Astrocyte (in vitro differentiated cells and primary cell): ENCODE measurements around the gene MAGEA10. TPM values are rescaled to one million over a fixed set of nuclear protein-coding genes. Genes with fewer than 3 reads are reported as not detected.

ENCODE experiments used
- DNase-seq: peaks from one replicate; pipeline ENCODE4 v3.0.0-alpha.2; 2010; ENCODE audit warnings: low read depth
- FAIRE-seq: peaks from 2 replicates; lab custom pipeline; 2011; peaks lifted over from hg19 to GRCh38; lab: Jason Lieb, UNC
- H2AFZ ChIP-seq: 2 replicates; pipeline ENCODE4 v1.6.0; 2012; ENCODE audit warnings: low read depth, low read length, inconsistent platforms
- H3K27ac ChIP-seq: 2 replicates; pipeline ENCODE4 v1.5.1; 2011; ENCODE audit warnings: low read depth, low read length, inconsistent platforms
- H3K27me3 ChIP-seq: 2 replicates; pipeline ENCODE4 v1.6.0; 2011; ENCODE audit warnings: low read length, inconsistent platforms; ENCODE audit not compliant: insufficient read depth
- H3K36me3 ChIP-seq: 2 replicates; pipeline ENCODE4 v1.5.1; 2011; ENCODE audit warnings: low read length, inconsistent platforms; ENCODE audit not compliant: insufficient read depth
- H3K4me1 ChIP-seq: 2 replicates; pipeline ENCODE4 v1.5.1; 2011; ENCODE audit warnings: low read length, inconsistent platforms; ENCODE audit not compliant: insufficient read depth
- H3K4me2 ChIP-seq: 2 replicates; pipeline ENCODE4 v1.6.0; 2012; ENCODE audit warnings: low read length, inconsistent platforms
- H3K4me3 ChIP-seq: 2 replicates; pipeline ENCODE4 v1.5.1; 2011; ENCODE audit warnings: low read depth, mild to moderate bottlenecking, low read length, inconsistent platforms; ENCODE audit not compliant: insufficient read depth
- H3K79me2 ChIP-seq: 2 replicates; pipeline ENCODE4 v1.6.0; 2012; ENCODE audit warnings: mild to moderate bottlenecking, low read length, inconsistent platforms; ENCODE audit not compliant: insufficient read depth
- H3K9ac ChIP-seq: 2 replicates; pipeline ENCODE4 v1.6.0; 2012; ENCODE audit warnings: mild to moderate bottlenecking, low read length, inconsistent platforms
- H3K9me3 ChIP-seq: 2 replicates; pipeline ENCODE4 v1.5.1; 2012; ENCODE audit warnings: low read depth, mild to moderate bottlenecking, low read length, inconsistent platforms; ENCODE audit not compliant: insufficient read depth
- H4K20me1 ChIP-seq: 2 replicates; pipeline ENCODE4 v1.6.0; 2012; ENCODE audit warnings: low read length, inconsistent platforms; ENCODE audit not compliant: insufficient read depth
- H3K27ac Mint-ChIP-seq: one replicate; pipeline ENCODE4 v1.8.0; 2021; ENCODE audit warnings: mild to moderate bottlenecking, mixed read lengths; ENCODE audit not compliant: unreplicated experiment
- H3K27me3 Mint-ChIP-seq: one replicate; pipeline ENCODE4 v1.8.0; 2021; ENCODE audit warnings: low read depth, mixed read lengths; ENCODE audit not compliant: unreplicated experiment
- H3K36me3 Mint-ChIP-seq: one replicate; pipeline ENCODE4 v1.8.0; 2021; ENCODE audit warnings: low read depth, mixed read lengths; ENCODE audit not compliant: unreplicated experiment
- H3K4me1 Mint-ChIP-seq: one replicate; pipeline ENCODE4 v1.8.0; 2021; ENCODE audit warnings: low read depth, mixed read lengths; ENCODE audit not compliant: unreplicated experiment
- H3K4me3 Mint-ChIP-seq: one replicate; pipeline ENCODE4 v1.8.0; 2021; ENCODE audit warnings: mild to moderate bottlenecking, moderate library complexity, mixed read lengths; ENCODE audit not compliant: unreplicated experiment
- H3K9me3 Mint-ChIP-seq: one replicate; pipeline ENCODE4 v1.8.0; 2021; ENCODE audit warnings: mild to moderate bottlenecking, mixed read lengths; ENCODE audit not compliant: unreplicated experiment
- EZH2 ChIP-seq: IDR thresholded peaks from 2 replicates; pipeline ENCODE4 v1.6.1; 2012; ENCODE audit warnings: mild to moderate bottlenecking, low read length, inconsistent platforms; ENCODE audit not compliant: insufficient read depth
- total RNA-seq: library from RNA; stranded (reverse); gene quantifications from 2 replicates; pipeline ENCODE4 v1.2.1, GENCODE V29; 2021
- TF ChIP-seq, protein P1 (sequence below): IDR thresholded peaks from 2 replicates; pipeline ENCODE4 v1.5.1; 2011; ENCODE audit warnings: low read depth, mild to moderate bottlenecking, inconsistent platforms, low read length, moderate library complexity; ENCODE audit not compliant: insufficient read depth

Gene MAGEA10
- total RNA-seq, 1 donor from 2014 or later: not detected

GRCh38 chrX:152086141-152086540 is 52.2 kb downstream of the MAGEA10 start:
- H3K4me1 ChIP-seq: no peaks in the 10 kb centered on the region
- H3K27ac Mint-ChIP-seq: no peak overlapping the region
- no peaks in the 10 kb centered on the region for H3K4me1 Mint-ChIP-seq
- no peak for DNase-seq
- no peaks in the 10 kb centered on the region for H3K27me3 ChIP-seq
- no peak overlapping the region for H2AFZ ChIP-seq
- no peaks in the 10 kb centered on the region for H4K20me1 ChIP-seq
- H3K9me3 Mint-ChIP-seq: no peaks in the 10 kb centered on the region
- H3K27ac ChIP-seq: no peak overlapping the region
- no peaks in the 10 kb centered on the region for H3K9me3 ChIP-seq
- no peaks in the 10 kb centered on the region for H3K36me3 ChIP-seq
- no peaks in the 10 kb centered on the region for H3K79me2 ChIP-seq
- no peak for FAIRE-seq
- H3K27me3 Mint-ChIP-seq: no peaks in the 10 kb centered on the region
- H3K36me3 Mint-ChIP-seq: no peaks in the 10 kb centered on the region
- no peak overlapping the region for H3K9ac ChIP-seq
- no peak overlapping the region for H3K4me3 Mint-ChIP-seq
- H3K4me3 ChIP-seq: no peak overlapping the region
- TF ChIP-seq EZH2: no peak
- TF ChIP-seq, protein P1, sequence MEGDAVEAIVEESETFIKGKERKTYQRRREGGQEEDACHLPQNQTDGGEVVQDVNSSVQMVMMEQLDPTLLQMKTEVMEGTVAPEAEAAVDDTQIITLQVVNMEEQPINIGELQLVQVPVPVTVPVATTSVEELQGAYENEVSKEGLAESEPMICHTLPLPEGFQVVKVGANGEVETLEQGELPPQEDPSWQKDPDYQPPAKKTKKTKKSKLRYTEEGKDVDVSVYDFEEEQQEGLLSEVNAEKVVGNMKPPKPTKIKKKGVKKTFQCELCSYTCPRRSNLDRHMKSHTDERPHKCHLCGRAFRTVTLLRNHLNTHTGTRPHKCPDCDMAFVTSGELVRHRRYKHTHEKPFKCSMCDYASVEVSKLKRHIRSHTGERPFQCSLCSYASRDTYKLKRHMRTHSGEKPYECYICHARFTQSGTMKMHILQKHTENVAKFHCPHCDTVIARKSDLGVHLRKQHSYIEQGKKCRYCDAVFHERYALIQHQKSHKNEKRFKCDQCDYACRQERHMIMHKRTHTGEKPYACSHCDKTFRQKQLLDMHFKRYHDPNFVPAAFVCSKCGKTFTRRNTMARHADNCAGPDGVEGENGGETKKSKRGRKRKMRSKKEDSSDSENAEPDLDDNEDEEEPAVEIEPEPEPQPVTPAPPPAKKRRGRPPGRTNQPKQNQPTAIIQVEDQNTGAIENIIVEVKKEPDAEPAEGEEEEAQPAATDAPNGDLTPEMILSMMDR: no peak
- H3K4me2 ChIP-seq: no peak overlapping the region

Other genes starting within 250 kb of the MAGEA10 start
- not detected in 2 replicates for gene MAGEA4, start 225.7 kb downstream of the MAGEA10 start, total RNA-seq
- gene GABRE, start 163.9 kb downstream of the MAGEA10 start, total RNA-seq: 1.3 and 1.8 TPM in 2 replicates